HG03460 (cell line): Measurements from ENCODE around the gene METAP2.
"Not testable (repeated sequence)": the region's sequence is repeated elsewhere in the genome, so short reads cannot be mapped to it uniquely, and the experiment has no call there.

Experiments
- ATAC-seq: cut with Tn5 transposase; IDR thresholded peaks from one replicate; pipeline ENCODE4 v1.9.1; 2021; ENCODE audit not compliant: unreplicated experiment

METAP2 gene

GRCh38 chr12:95462081-95462480 is 11.9 kb upstream of the METAP2 start:
- ATAC-seq: no peak

GRCh38 chr12:95462551-95462950 is 11.4 kb upstream of the METAP2 start:
- no peak for ATAC-seq

- no peak for ATAC-seq
Measured at GRCh38 chr12:95463050-95463449, 10.9 kb upstream of the METAP2 start.

- not testable (repeated sequence) for ATAC-seq
Measured at GRCh38 chr12:95463776-95464175, 10.2 kb upstream of the METAP2 start.

- no peak for ATAC-seq
Measured at GRCh38 chr12:95465275-95465674, 8.7 kb upstream of the METAP2 start.

- no peak for ATAC-seq
Measured at GRCh38 chr12:95470300-95470699, 3.7 kb upstream of the METAP2 start.

- peak; percentile 40 for ATAC-seq
Measured at GRCh38 chr12:95473231-95473883, 595 bp upstream of the METAP2 start.

GRCh38 chr12:95474660-95474958 is 657 bp downstream of the METAP2 start:
- ATAC-seq: no peak

GRCh38 chr12:95480230-95480629 is 6.3 kb downstream of the METAP2 start:
- ATAC-seq: no peak

GRCh38 chr12:95481072-95481471 is 7.1 kb downstream of the METAP2 start:
- ATAC-seq: no peak

- ATAC-seq: no peak
Measured at GRCh38 chr12:95481888-95482287, 7.9 kb downstream of the METAP2 start.

- not testable (repeated sequence) for ATAC-seq
Measured at GRCh38 chr12:95482564-95482963, 8.6 kb downstream of the METAP2 start.

- no peak for ATAC-seq
Measured at GRCh38 chr12:95484524-95484923, 10.6 kb downstream of the METAP2 start.

GRCh38 chr12:95487024-95487423 is 13.1 kb downstream of the METAP2 start:
- no peak for ATAC-seq

- ATAC-seq: no peak
Measured at GRCh38 chr12:95492462-95492861, 18.5 kb downstream of the METAP2 start.

- no peak for ATAC-seq
Measured at GRCh38 chr12:95494888-95495287, 20.9 kb downstream of the METAP2 start.

- no peak for ATAC-seq
Measured at GRCh38 chr12:95495433-95495832, 21.5 kb downstream of the METAP2 start.

- no peak for ATAC-seq
Measured at GRCh38 chr12:95497031-95497430, 23.1 kb downstream of the METAP2 start.

- ATAC-seq: no peak
Measured at GRCh38 chr12:95498968-95499367, 25.0 kb downstream of the METAP2 start.

- ATAC-seq: no peak
Measured at GRCh38 chr12:95499772-95500171, 25.8 kb downstream of the METAP2 start.

GRCh38 chr12:95504140-95504539 is 30.2 kb downstream of the METAP2 start:
- ATAC-seq: no peak

GRCh38 chr12:95505039-95505438 is 31.1 kb downstream of the METAP2 start:
- no peak for ATAC-seq

- no peak for ATAC-seq
Measured at GRCh38 chr12:95506707-95507523, 33.0 kb downstream of the METAP2 start.
